Motor neuron (in vitro differentiated cells): ENCODE results near the gene C6orf47. TPM values are rescaled to one million over a fixed set of nuclear protein-coding genes. Genes with fewer than 3 reads are reported as not detected.

ENCODE experiments used
- total RNA-seq, 8 experiments: library from RNA; unstranded; fragments of 300-600 nt; gene quantifications; 2 replicates each; pipeline versions ENCODE4 v1.2.3 to v1.2.4, GENCODE V29; 2022

Gene C6orf47
- total RNA-seq, 8 experiments from 2014 or later = 10.8 to 24.6 (median 15.5) TPM

Other genes with a start within 250 kb of the C6orf47 start
- gene MICB, start 162.6 kb downstream of the C6orf47 start, total RNA-seq = 1 to 10 TPM in 5 of 8 experiments, under 1 TPM in 2, not detected in 1; 0.49 to 4.2 (median 1.9) TPM
- gene MCCD1, start 131.8 kb downstream of the C6orf47 start, total RNA-seq = 1 to 10 TPM in 2 of 8 experiments, under 1 TPM in 5, not detected in 1; 0.38 to 1.9 (median 0.75) TPM
- gene DDX39B, start 118.8 kb downstream of the C6orf47 start, total RNA-seq = 100 to 1,000 TPM; 238 to 564 (median 386) TPM
- 100 to 1,000 TPM in 2 of 8 experiments, 10 to 100 TPM in 3, 1 to 10 TPM in 2, under 1 TPM in 1; 0.25 to 110 (median 48.1) TPM for gene ATP6V1G2, start 114.2 kb downstream of the C6orf47 start, total RNA-seq
- gene NFKBIL1, start 113.2 kb downstream of the C6orf47 start, total RNA-seq = 10 to 100 TPM; 24.2 to 44.5 (median 31.6) TPM
- under 1 TPM in 6 of 8 experiments, not detected in 2; 0.11 to 0.76 (median 0.41) TPM for gene LTA, start 88.5 kb downstream of the C6orf47 start, total RNA-seq
- gene TNF, start 85.2 kb downstream of the C6orf47 start, total RNA-seq = 1 to 10 TPM in 1 of 8 experiments, under 1 TPM in 3, not detected in 4; 0.17 to 3.9 (median 0.68) TPM
- gene LTB, start 78.4 kb downstream of the C6orf47 start, total RNA-seq = 1 to 10 TPM in 2 of 8 experiments, under 1 TPM in 5, not detected in 1; 0.18 to 1.9 (median 0.81) TPM
- gene LST1, start 74.5 kb downstream of the C6orf47 start, total RNA-seq = 1 to 10 TPM in 2 of 8 experiments, under 1 TPM in 5, not detected in 1; 0.21 to 2.6 (median 0.63) TPM
- gene NCR3, start 67.8 kb downstream of the C6orf47 start, total RNA-seq = under 1 TPM in 3 of 8 experiments, not detected in 5; 0.29 to 0.71 (median 0.31) TPM
- 1 to 10 TPM in 5 of 8 experiments, not detected in 3; 1.1 to 3.1 (median 2.0) TPM for gene AIF1, start 45.5 kb downstream of the C6orf47 start, total RNA-seq
- gene PRRC2A, start 40.1 kb downstream of the C6orf47 start, total RNA-seq = 100 to 1,000 TPM in 4 of 8 experiments, 10 to 100 TPM in 4; 53.2 to 259 (median 92.0) TPM
- gene BAG6, start 8.1 kb downstream of the C6orf47 start, total RNA-seq = 100 to 1,000 TPM; 159 to 322 (median 247) TPM
- gene APOM, start 4.9 kb downstream of the C6orf47 start, total RNA-seq = 1 to 10 TPM; 2.3 to 6.8 (median 5.3) TPM
- gene GPANK1, start 4.2 kb upstream of the C6orf47 start, total RNA-seq = 10 to 100 TPM; 15.2 to 27.2 (median 22.0) TPM
- 100 to 1,000 TPM; 112 to 225 (median 167) TPM for gene CSNK2B, start 5.3 kb upstream of the C6orf47 start, total RNA-seq
- gene LY6G5B, start 9.2 kb upstream of the C6orf47 start, total RNA-seq = 10 to 100 TPM in 2 of 8 experiments, 1 to 10 TPM in 6; 3.0 to 20.9 (median 6.3) TPM
- gene LY6G5C, start 20.3 kb upstream of the C6orf47 start, total RNA-seq = 1 to 10 TPM; 1.3 to 7.1 (median 2.8) TPM
- 10 to 100 TPM; 43.8 to 69.0 (median 52.5) TPM for gene ABHD16A, start 42.5 kb upstream of the C6orf47 start, total RNA-seq
- not detected for gene LY6G6F, start 46.1 kb upstream of the C6orf47 start, total RNA-seq
- not detected for gene LY6G6D, start 54.6 kb upstream of the C6orf47 start, total RNA-seq
- gene LY6G6C, start 61.0 kb upstream of the C6orf47 start, total RNA-seq = 1 to 10 TPM in 1 of 8 experiments, under 1 TPM in 4, not detected in 3; 0.16 to 1.6 (median 0.41) TPM
- 1 to 10 TPM in 2 of 8 experiments, under 1 TPM in 6; 0.18 to 1.8 (median 0.58) TPM for gene MPIG6B, start 62.6 kb upstream of the C6orf47 start, total RNA-seq
- 100 to 1,000 TPM in 5 of 8 experiments, 10 to 100 TPM in 3; 15.5 to 168 (median 120) TPM for gene DDAH2, start 68.5 kb upstream of the C6orf47 start, total RNA-seq
- 100 to 1,000 TPM in 5 of 8 experiments, 10 to 100 TPM in 3; 73.5 to 627 (median 176) TPM for gene CLIC1, start 75.8 kb upstream of the C6orf47 start, total RNA-seq
- gene MSH5, start 79.2 kb upstream of the C6orf47 start, total RNA-seq = 10 to 100 TPM in 5 of 8 experiments, 1 to 10 TPM in 3; 3.8 to 65.3 (median 11.3) TPM
- gene SAPCD1, start 101.9 kb upstream of the C6orf47 start, total RNA-seq = 1 to 10 TPM in 7 of 8 experiments, under 1 TPM in 1; 0.87 to 8.0 (median 2.7) TPM
- 1 to 10 TPM in 6 of 8 experiments, under 1 TPM in 2; 0.63 to 2.9 (median 1.4) TPM for gene VWA7, start 116.5 kb upstream of the C6orf47 start, total RNA-seq
- gene VARS1, start 135.0 kb upstream of the C6orf47 start, total RNA-seq = 100 to 1,000 TPM in 2 of 8 experiments, 10 to 100 TPM in 6; 26.4 to 135 (median 52.7) TPM
- 10 to 100 TPM; 34.8 to 79.8 (median 47.1) TPM for gene LSM2, start 146.2 kb upstream of the C6orf47 start, total RNA-seq
- 1 to 10 TPM; 1.0 to 4.3 (median 3.1) TPM for gene HSPA1L, start 154.5 kb upstream of the C6orf47 start, total RNA-seq
- 100 to 1,000 TPM in 2 of 8 experiments, 10 to 100 TPM in 6; 29.3 to 514 (median 92.4) TPM for gene HSPA1A, start 154.8 kb upstream of the C6orf47 start, total RNA-seq
- 100 to 1,000 TPM in 6 of 8 experiments, 10 to 100 TPM in 2; 68.6 to 489 (median 130) TPM for gene HSPA1B, start 167.0 kb upstream of the C6orf47 start, total RNA-seq
- 100 to 1,000 TPM in 1 of 8 experiments, 10 to 100 TPM in 7; 22.8 to 106 (median 36.2) TPM for gene NEU1, start 202.0 kb upstream of the C6orf47 start, total RNA-seq
- 1 to 10 TPM in 2 of 8 experiments, under 1 TPM in 5, not detected in 1; 0.07 to 1.0 (median 0.41) TPM for gene SLC44A4, start 218.2 kb upstream of the C6orf47 start, total RNA-seq
- 100 to 1,000 TPM in 1 of 8 experiments, 10 to 100 TPM in 7; 19.9 to 112 (median 60.3) TPM for gene EHMT2, start 236.9 kb upstream of the C6orf47 start, total RNA-seq
- 10 to 100 TPM in 6 of 8 experiments, 1 to 10 TPM in 2; 1.9 to 34.9 (median 15.9) TPM for gene ZBTB12, start 241.3 kb upstream of the C6orf47 start, total RNA-seq